ENCODE data around the gene TRMT61A. TPM values are rescaled to one million over a fixed set of nuclear protein-coding genes. Genes with fewer than 3 reads are reported as not detected.
"Not testable (repeated sequence)": the region's sequence is repeated elsewhere in the genome, so short reads cannot be mapped to it uniquely, and the experiment has no call there.

Gene TRMT61A
- total RNA-seq, 2 experiments from 2014 or later: 7.3 to 9.6 TPM

- H3K27ac Mint-ChIP-seq: no peak overlapping the region
- no peaks in the 10 kb centered on the region for H3K27me3 Mint-ChIP-seq
- no peaks in the 10 kb centered on the region for H3K9me3 Mint-ChIP-seq (ENCODE audit: low read depth)
- ATAC-seq (no peak), DNase-seq (no peak)
- H3K4me3 Mint-ChIP-seq: no peak overlapping the region
- CTCF ChIA-PET: interaction anchor here (0.8 to 1.8 kb wide), 5 partner anchors 10 to 46 kb away, joined by 3 to 9 read pairs (median 5); no protein-coding TSS in a partner anchor
- H3K4me1 Mint-ChIP-seq: peaks cover 5% of the 10 kb centered on the region
- peaks cover 30% of the 10 kb centered on the region for H3K36me3 Mint-ChIP-seq
Observed at GRCh38 chr14:103501041-103501870, 27.7 kb upstream of the TRMT61A start.

GRCh38 chr14:103501921-103502669 is 26.9 kb upstream of the TRMT61A start:
- H3K9me3 Mint-ChIP-seq (ENCODE audit: low read depth): no peaks in the 10 kb centered on the region
- DNase-seq (no peak), ATAC-seq (no peak)
- CTCF ChIA-PET: interaction anchor here (0.8 to 2.0 kb wide), 5 partner anchors 9 to 45 kb away, joined by 3 to 7 read pairs (median 5); no protein-coding TSS in a partner anchor
- no peaks in the 10 kb centered on the region for H3K27me3 Mint-ChIP-seq
- H3K36me3 Mint-ChIP-seq: peaks cover 30% of the 10 kb centered on the region
- H3K4me3 Mint-ChIP-seq: no peak overlapping the region
- peaks cover 5% of the 10 kb centered on the region for H3K4me1 Mint-ChIP-seq
- no peak overlapping the region for H3K27ac Mint-ChIP-seq

DNA sequence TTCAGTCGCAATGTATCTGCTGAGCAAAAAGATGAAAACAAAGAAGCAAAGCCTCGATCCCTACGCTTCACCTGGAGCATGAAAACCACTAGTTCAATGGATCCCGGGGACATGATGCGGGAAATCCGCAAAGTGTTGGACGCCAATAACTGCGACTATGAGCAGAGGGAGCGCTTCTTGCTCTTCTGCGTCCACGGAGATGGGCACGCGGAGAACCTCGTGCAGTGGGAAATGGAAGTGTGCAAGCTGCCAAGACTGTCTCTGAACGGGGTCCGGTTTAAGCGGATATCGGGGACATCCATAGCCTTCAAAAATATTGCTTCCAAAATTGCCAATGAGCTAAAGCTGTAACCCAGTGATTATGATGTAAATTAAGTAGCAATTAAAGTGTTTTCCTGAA is 26.1 kb upstream of the TRMT61A start:
- Mint-ChIP-seq H3K27me3 (no peaks in the 10 kb centered on the region), H3K4me1 (peaks cover 5% of the 10 kb centered on the region), H3K4me3 (no peak overlapping the region), H3K9me3 (ENCODE audit: low read depth) (no peaks in the 10 kb centered on the region), H3K27ac (no peak overlapping the region), H3K36me3 (peaks cover 28% of the 10 kb centered on the region)
- ATAC-seq (no peak), DNase-seq (no peak)
- CTCF ChIA-PET: interaction anchor here (1.4 to 2.5 kb wide), 5 partner anchors 8 to 111 kb away, joined by 3 to 7 read pairs (median 5); no protein-coding TSS in a partner anchor

GRCh38 chr14:103503296-103503695 is 25.7 kb upstream of the TRMT61A start:
- CTCF ChIA-PET: interaction anchor here (2.0 to 2.5 kb wide), 3 partner anchors 15 to 112 kb away, joined by 5 to 9 read pairs (median 7); no protein-coding TSS in a partner anchor
- H3K27ac Mint-ChIP-seq: no peak overlapping the region
- H3K27me3 Mint-ChIP-seq: no peaks in the 10 kb centered on the region
- DNase-seq (no peak), ATAC-seq (no peak)
- H3K9me3 Mint-ChIP-seq (ENCODE audit: low read depth): no peaks in the 10 kb centered on the region
- peaks cover 5% of the 10 kb centered on the region for H3K4me1 Mint-ChIP-seq
- H3K4me3 Mint-ChIP-seq: no peak overlapping the region
- H3K36me3 Mint-ChIP-seq: peaks cover 28% of the 10 kb centered on the region

DNA sequence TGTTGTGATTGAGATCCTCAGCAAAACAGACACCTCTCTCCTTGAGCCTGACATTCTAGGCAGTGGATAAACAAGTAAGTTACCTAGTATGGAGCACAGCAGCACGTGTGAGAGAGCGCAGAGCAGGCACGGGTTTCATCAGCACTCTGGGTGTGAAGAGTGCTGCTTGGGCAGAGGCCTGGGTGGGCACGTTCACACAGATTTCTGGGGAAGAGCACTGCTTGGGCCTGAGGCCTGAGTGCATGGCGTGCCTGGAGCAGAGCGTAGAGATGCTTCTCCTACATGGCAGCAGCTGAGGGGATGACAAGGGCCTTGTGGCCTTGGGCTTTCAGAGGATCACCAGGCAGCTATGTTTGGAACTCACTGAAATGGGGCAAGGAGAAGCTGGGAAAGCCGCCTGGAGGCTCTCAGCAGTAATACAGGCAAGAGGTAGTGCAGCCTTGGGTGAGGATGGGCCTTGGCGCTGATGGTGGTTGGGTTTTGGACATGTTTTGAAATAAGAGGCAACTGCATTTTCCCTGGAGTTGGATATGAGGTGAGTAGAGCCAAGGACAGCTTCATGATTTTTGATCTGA is 23.9 kb upstream of the TRMT61A start:
- H3K36me3 Mint-ChIP-seq: peaks cover 23% of the 10 kb centered on the region
- no peak overlapping the region for H3K27ac Mint-ChIP-seq
- CTCF ChIA-PET: interaction anchor here (1.9 to 2.5 kb wide), 3 partner anchors 13 to 114 kb away, joined by 5 to 9 read pairs (median 6); no protein-coding TSS in a partner anchor
- H3K27me3 Mint-ChIP-seq: no peaks in the 10 kb centered on the region
- H3K4me3 Mint-ChIP-seq: no peak overlapping the region
- ATAC-seq (no peak), DNase-seq (no peak)
- H3K4me1 Mint-ChIP-seq: no peaks in the 10 kb centered on the region
- no peaks in the 10 kb centered on the region for H3K9me3 Mint-ChIP-seq (ENCODE audit: low read depth)

- Mint-ChIP-seq H3K27ac (no peak overlapping the region), H3K4me3 (no peak overlapping the region), H3K9me3 (ENCODE audit: low read depth) (no peaks in the 10 kb centered on the region), H3K4me1 (no peaks in the 10 kb centered on the region), H3K27me3 (no peaks in the 10 kb centered on the region), H3K36me3 (peaks cover 18% of the 10 kb centered on the region)
- no peak for ATAC-seq
- no peak for DNase-seq
- CTCF ChIA-PET: interaction anchor here (1.5 kb wide), 1 partner anchor 11 kb away, joined by 9 read pairs; no protein-coding TSS in a partner anchor
Observed at GRCh38 chr14:103507751-103508150, 21.2 kb upstream of the TRMT61A start.

- H3K36me3 Mint-ChIP-seq: peaks cover 12% of the 10 kb centered on the region
- ATAC-seq (no peak), DNase-seq (no peak)
- H3K9me3 Mint-ChIP-seq (ENCODE audit: low read depth): no peaks in the 10 kb centered on the region
- no peak overlapping the region for H3K4me3 Mint-ChIP-seq
- CTCF ChIA-PET: interaction anchor here (0.7 to 1.5 kb wide), 3 partner anchors 8 to 79 kb away, joined by 3 to 9 read pairs (median 4); no protein-coding TSS in a partner anchor
- no peak overlapping the region for H3K27ac Mint-ChIP-seq
- no peaks in the 10 kb centered on the region for H3K27me3 Mint-ChIP-seq
- H3K4me1 Mint-ChIP-seq: no peaks in the 10 kb centered on the region
Observed at GRCh38 chr14:103508521-103509329, 20.3 kb upstream of the TRMT61A start.

- ATAC-seq: no peak
- no peaks in the 10 kb centered on the region for H3K4me1 Mint-ChIP-seq
- H3K36me3 Mint-ChIP-seq: peaks cover 4% of the 10 kb centered on the region
- H3K9me3 Mint-ChIP-seq (ENCODE audit: low read depth): no peaks in the 10 kb centered on the region
- no peaks in the 10 kb centered on the region for H3K27me3 Mint-ChIP-seq
- H3K27ac Mint-ChIP-seq: no peak overlapping the region
- no peak for DNase-seq
- CTCF ChIA-PET: interaction anchor here (0.8 to 1.4 kb wide), 5 partner anchors 8 to 400 kb away, joined by 3 to 5 read pairs (median 3); no protein-coding TSS in a partner anchor
- H3K4me3 Mint-ChIP-seq: no peak overlapping the region
Observed at GRCh38 chr14:103509864-103510723, 18.9 kb upstream of the TRMT61A start.

DNA sequence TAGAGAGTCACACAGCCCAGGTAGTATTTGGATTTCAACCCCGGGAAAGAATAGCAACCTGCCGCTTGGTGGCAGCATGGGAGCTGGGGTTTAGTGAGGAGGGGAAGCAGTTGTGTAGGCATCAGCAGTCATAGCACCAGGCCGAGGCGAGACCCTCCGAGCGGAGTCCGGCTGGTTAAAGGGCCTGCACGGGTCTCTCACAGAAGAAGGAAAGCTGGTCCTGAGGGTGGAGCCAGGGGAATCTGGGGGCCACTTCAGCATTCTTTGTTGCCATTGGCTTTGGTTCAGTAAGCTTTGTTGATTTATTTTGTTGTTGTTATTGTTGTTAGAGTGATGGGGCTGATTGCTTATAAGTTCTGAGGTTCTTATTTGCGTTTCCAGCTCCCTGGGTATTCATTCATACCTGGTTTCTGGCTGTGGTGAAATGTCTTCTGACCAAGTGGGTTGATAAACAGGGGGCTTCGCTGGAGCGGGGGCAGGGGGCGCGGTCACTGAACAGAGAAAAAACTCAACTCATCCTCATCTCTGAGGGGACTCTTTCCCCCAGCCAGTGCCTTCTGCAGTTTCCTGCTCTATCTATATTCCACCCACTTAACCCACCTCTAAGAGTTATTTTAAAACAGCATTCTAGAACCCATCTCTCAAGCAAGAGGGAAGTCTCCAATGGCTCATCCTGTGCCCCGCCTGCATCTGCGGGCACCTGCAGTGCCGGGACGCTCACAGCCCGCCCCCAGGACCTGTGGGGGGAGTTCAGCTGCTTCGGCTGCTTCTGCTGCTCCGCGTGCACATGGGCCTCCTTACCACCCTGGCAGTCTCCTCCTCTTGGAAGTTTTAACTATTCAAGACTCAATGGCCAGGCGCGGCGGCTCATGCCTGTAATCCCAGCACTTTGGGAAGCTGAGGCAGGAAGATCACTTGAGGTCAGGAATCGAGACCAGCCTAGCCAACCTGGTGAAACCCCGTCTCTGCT is 18.0 kb upstream of the TRMT61A start:
- Mint-ChIP-seq H3K4me3 (no peak overlapping the region), H3K27me3 (no peaks in the 10 kb centered on the region), H3K36me3 (no peaks in the 10 kb centered on the region), H3K27ac (no peak overlapping the region), H3K4me1 (no peaks in the 10 kb centered on the region), H3K9me3 (ENCODE audit: low read depth) (no peaks in the 10 kb centered on the region)
- DNase-seq (no peak), ATAC-seq (no peak)
- CTCF ChIA-PET: interaction anchor here (0.8 to 1.4 kb wide), 5 partner anchors 8 to 36 kb away, joined by 3 to 5 read pairs (median 3); no protein-coding TSS in a partner anchor

GRCh38 chr14:103512180-103512579 is 16.8 kb upstream of the TRMT61A start:
- not testable (repeated sequence) for H3K4me3 Mint-ChIP-seq; H3K36me3 Mint-ChIP-seq; H3K9me3 Mint-ChIP-seq (ENCODE audit: low read depth); H3K27ac Mint-ChIP-seq; H3K4me1 Mint-ChIP-seq; ATAC-seq; H3K27me3 Mint-ChIP-seq; DNase-seq
- CTCF ChIA-PET: interaction anchor here (1.4 kb wide), 1 partner anchor 9 kb away, joined by 3 read pairs; no protein-coding TSS in a partner anchor

All from activated CD8-positive, alpha-beta memory T cell treated with anti-CD3 and anti-CD28 coated beads, Interleukin-2, amount 10 ng/mL, durations not matched to agents 7 days and 5 days (primary cell).